ENCODE measurements around the gene NAA35.
"Not testable (repeated sequence)": the region's sequence is repeated elsewhere in the genome, so short reads cannot be mapped to it uniquely, and the experiment has no call there.

NAA35 gene

GRCh38 chr9:86034863-86035734 lies 94.2 kb downstream of the NAA35 start:
- peak; percentile 54 for DNase-seq (ENCODE audit: insufficient read length, low spot score)
- no peak for TF ChIP-seq POLR2A (IDR thresholded peaks at IDR 0.05; ENCODE audit: low read depth, low read length)
- FAIRE-seq = peak; percentile 43

GRCh38 chr9:86035827-86036440 lies 95.0 kb downstream of the NAA35 start:
- no peak for DNase-seq (ENCODE audit: insufficient read length, low spot score)
- TF ChIP-seq POLR2A (IDR thresholded peaks at IDR 0.05; ENCODE audit: low read depth, low read length) = no peak
- FAIRE-seq = no peak

- no peak for FAIRE-seq
- TF ChIP-seq POLR2A (IDR thresholded peaks at IDR 0.05; ENCODE audit: low read depth, low read length) = no peak
These were observed 95.6 kb downstream of the NAA35 start for GRCh38 chr9:86036555-86036954.

GRCh38 chr9:86039991-86040860 lies 99.3 kb downstream of the NAA35 start:
- no peak for TF ChIP-seq POLR2A (IDR thresholded peaks at IDR 0.05; ENCODE audit: low read depth, low read length)
- DNase-seq (ENCODE audit: insufficient read length, low spot score) = no peak
- no peak for FAIRE-seq

More at GRCh38 chr9:86036555-86036954, 95.6 kb downstream of the NAA35 start:
- no peak for DNase-seq (ENCODE audit: insufficient read length, low spot score)

GRCh38 chr9:86040861-86041155 lies 99.9 kb downstream of the NAA35 start:
- DNase-seq (ENCODE audit: insufficient read length, low spot score) = no peak
- no peak for TF ChIP-seq POLR2A (IDR thresholded peaks at IDR 0.05; ENCODE audit: low read depth, low read length)
- no peak for FAIRE-seq

GRCh38 chr9:86041311-86041741 lies 100.4 kb downstream of the NAA35 start:
- TF ChIP-seq POLR2A (IDR thresholded peaks at IDR 0.05; ENCODE audit: low read depth, low read length) = no peak
- DNase-seq (ENCODE audit: insufficient read length, low spot score) (no peak), FAIRE-seq (no peak)

GRCh38 chr9:86042199-86042978 lies 101.4 kb downstream of the NAA35 start:
- no peak for TF ChIP-seq POLR2A (IDR thresholded peaks at IDR 0.05; ENCODE audit: low read depth, low read length)
- DNase-seq (ENCODE audit: insufficient read length, low spot score) = no peak
- no peak for FAIRE-seq

GRCh38 chr9:86043586-86043985 lies 102.6 kb downstream of the NAA35 start:
- FAIRE-seq = no peak
- no peak for DNase-seq (ENCODE audit: insufficient read length, low spot score)
- no peak for TF ChIP-seq POLR2A (IDR thresholded peaks at IDR 0.05; ENCODE audit: low read depth, low read length)

GRCh38 chr9:86043999-86044398 lies 103.1 kb downstream of the NAA35 start:
- DNase-seq (ENCODE audit: insufficient read length, low spot score) (no peak), FAIRE-seq (no peak)
- TF ChIP-seq POLR2A (IDR thresholded peaks at IDR 0.05; ENCODE audit: low read depth, low read length) = no peak

GRCh38 chr9:86045654-86046053 lies 104.7 kb downstream of the NAA35 start:
- TF ChIP-seq POLR2A (IDR thresholded peaks at IDR 0.05; ENCODE audit: low read depth, low read length) = no peak
- DNase-seq (ENCODE audit: insufficient read length, low spot score) (no peak), FAIRE-seq (no peak)

GRCh38 chr9:86046071-86046636 lies 105.2 kb downstream of the NAA35 start:
- FAIRE-seq = no peak
- DNase-seq (ENCODE audit: insufficient read length, low spot score) = no peak
- no peak for TF ChIP-seq POLR2A (IDR thresholded peaks at IDR 0.05; ENCODE audit: low read depth, low read length)

- no peak for TF ChIP-seq POLR2A (IDR thresholded peaks at IDR 0.05; ENCODE audit: low read depth, low read length)
- DNase-seq (ENCODE audit: insufficient read length, low spot score) (no peak), FAIRE-seq (no peak)
These were observed 106.0 kb downstream of the NAA35 start for GRCh38 chr9:86046930-86047341.

- no peak for TF ChIP-seq POLR2A (IDR thresholded peaks at IDR 0.05; ENCODE audit: low read depth, low read length)
- DNase-seq (ENCODE audit: insufficient read length, low spot score) = no peak
- no peak for FAIRE-seq
These were observed 106.4 kb downstream of the NAA35 start for GRCh38 chr9:86047361-86047760.

- not testable (repeated sequence) for FAIRE-seq
These were observed 107.2 kb downstream of the NAA35 start for GRCh38 chr9:86048018-86048742.

More at GRCh38 chr9:86048018-86048742, 107.2 kb downstream of the NAA35 start:
- DNase-seq (ENCODE audit: insufficient read length, low spot score) = not testable (repeated sequence)
